HCT116 (cell line): ENCODE measurements around the gene LINS1. TPM values are rescaled to one million over a fixed set of nuclear protein-coding genes. Genes with fewer than 3 reads are reported as not detected.

Experiments used
- ATAC-seq: fragments of 200-7000 bp; cut with Tn5 transposase; 2 replicates; pipeline ENCODE4 v1.9.1; 2020; ENCODE audit warnings: mild to moderate bottlenecking, moderate library complexity
- BruUV-seq: library from RNA; stranded (reverse); fragments of 400-500 nt; replicated peaks from 2 replicates; lab custom pipeline; 2021; lab: Mats Ljungman, UMichigan
- CTCF ChIA-PET: fragments of 300-600 bp; sonication (Branson Sonifier 250); formaldehyde crosslinking; loops from one replicate; lab custom pipeline; 2021; ENCODE audit warnings: antibody characterized with exemption; lab: Charles Lee
- POLR2A ChIA-PET: fragments of 300-600, 350-600 bp; sonication (Branson Sonifier 250); formaldehyde crosslinking; loops from one replicate; lab custom pipeline; 2021; ENCODE audit warnings: antibody characterized with exemption; lab: Charles Lee
- RAD21 ChIA-PET, 2 experiments: fragments of 300-600 bp; sonication (Branson Sonifier 250); formaldehyde crosslinking; loops; one replicate each; lab custom pipeline; 2023; ENCODE audit warnings: low total read pairs in 2 of 2; ENCODE audit not compliant: uncharacterized antibody in 2 of 2, unreplicated experiment in 2 of 2, low non-redundant PET in 1 of 2; lab: Charles Lee
- DNase-seq: peaks from one replicate; pipeline ENCODE4 v3.0.0-alpha.2; 2010; ENCODE audit warnings: low read depth, low spot score
- H2AFZ ChIP-seq: fragments of 200-600 bp; shearing (Covaris generic), sonication (generic); 2 replicates; pipeline ENCODE4 v1.6.1; 2017; ENCODE audit warnings: low read depth, mixed run types, mixed read lengths, antibody characterized with exemption, low read length; ENCODE audit not compliant: poor library complexity, severe bottlenecking
- H3K27ac ChIP-seq: 2 replicates; pipeline ENCODE4 v1.5.1; 2012; ENCODE audit warnings: low read depth, low read length
- H3K27me3 ChIP-seq: fragments of 200-600 bp; sonication (generic); 2 replicates; pipeline ENCODE4 v1.6.1; 2016; ENCODE audit warnings: mixed run types, low read length, mixed read lengths; ENCODE audit not compliant: insufficient read depth
- H3K36me3 ChIP-seq, 2 experiments: fragments of 200-500 bp in 1 of 2; fragments of 200-600 bp in 1 of 2; sonication (Bioruptor generic) in 1 of 2; sonication (generic) in 1 of 2; 2 replicates each; pipeline versions ENCODE4 v1.5.1 to v1.6.1; 2014 to 2016; ENCODE audit warnings: low read length in 2 of 2, inconsistent platforms in 1 of 2, mixed read lengths in 1 of 2, mixed run types in 1 of 2; ENCODE audit not compliant: insufficient read depth in 2 of 2, control insufficient read depth in 1 of 2
- H3K4me1 ChIP-seq, 2 experiments: fragments of 200-600 bp in 1 of 2; sonication (generic) in 1 of 2; 2 replicates each; pipeline versions ENCODE4 v1.5.1 to v1.6.1; 2012 to 2017; ENCODE audit warnings: low read length in 2 of 2, inconsistent platforms in 1 of 2, mild to moderate bottlenecking in 1 of 2, mixed read lengths in 1 of 2, mixed run types in 1 of 2, moderate library complexity in 1 of 2; ENCODE audit not compliant: insufficient read depth in 2 of 2, control insufficient read depth in 1 of 2
- H3K4me2 ChIP-seq: fragments of 200-600 bp; sonication (generic); 2 replicates; pipeline ENCODE4 v1.6.1; 2017; ENCODE audit warnings: mixed run types, low read length, mixed read lengths
- H3K4me3 ChIP-seq, 2 experiments: fragments of 200-600 bp in 1 of 2; sonication (generic) in 1 of 2; replicated peaks in 1 of 2; 2 replicates each; pipeline ENCODE4 v1.5.1; 2011 to 2016; ENCODE audit warnings: low read length in 2 of 2, control low read depth in 1 of 2, low read depth in 1 of 2, mild to moderate bottlenecking in 1 of 2, mixed read lengths in 1 of 2, mixed run types in 1 of 2
- H3K79me2 ChIP-seq: fragments of 200-600 bp; sonication (generic); 2 replicates; pipeline ENCODE4 v1.6.1; 2017; ENCODE audit warnings: mild to moderate bottlenecking, mixed run types, low read length, moderate library complexity, mixed read lengths; ENCODE audit not compliant: insufficient read depth
- H3K9ac ChIP-seq: fragments of 200-600 bp; sonication (generic); 2 replicates; pipeline ENCODE4 v1.6.1; 2016; ENCODE audit warnings: low read length, mixed read lengths
- H3K9me2 ChIP-seq: fragments of 200-600 bp; sonication (generic), shearing (Covaris generic); 2 replicates; pipeline ENCODE4 v1.6.1; 2017; ENCODE audit warnings: mixed run types, mild to moderate bottlenecking, moderate library complexity; ENCODE audit not compliant: insufficient read depth
- H3K9me3 ChIP-seq, 2 experiments: fragments of 200-500 bp in 1 of 2; fragments of 200-600 bp in 1 of 2; sonication (Bioruptor generic) in 1 of 2; sonication (generic) in 1 of 2; 2 replicates each; pipeline ENCODE4 v1.6.1; 2014 to 2017; ENCODE audit warnings: low read length in 2 of 2, mixed read lengths in 2 of 2, inconsistent platforms in 1 of 2, low read depth in 1 of 2, mild to moderate bottlenecking in 1 of 2, mixed run types in 1 of 2, moderate library complexity in 1 of 2; ENCODE audit not compliant: control insufficient read depth in 1 of 2, insufficient read depth in 1 of 2
- H4K20me1 ChIP-seq: fragments of 200-600 bp; sonication (generic), shearing (Covaris generic); 2 replicates; pipeline ENCODE4 v1.6.1; 2017; ENCODE audit warnings: mixed run types, mild to moderate bottlenecking, moderate library complexity; ENCODE audit not compliant: insufficient read depth
- ATF3 ChIP-seq: IDR thresholded peaks from 2 replicates; pipeline ENCODE4 v1.6.1; 2012
- CEBPB ChIP-seq: IDR thresholded peaks from 2 replicates; pipeline ENCODE4 v1.6.1; 2012; ENCODE audit warnings: low read depth
- EZH2phosphoT487 ChIP-seq: fragments of 200-600 bp; IDR thresholded peaks from 2 replicates; pipeline ENCODE4 v1.6.1; 2018; ENCODE audit warnings: antibody characterized with exemption, borderline replicate concordance
- FOSL1 ChIP-seq: IDR thresholded peaks from 2 replicates; pipeline ENCODE4 v1.6.1; 2012; ENCODE audit warnings: low read depth
- JUND ChIP-seq: IDR thresholded peaks from 2 replicates; pipeline ENCODE4 v1.6.1; 2012
- POLR2A ChIP-seq: IDR thresholded peaks from 2 replicates; pipeline ENCODE4 v1.7.0; 2011; ENCODE audit warnings: borderline replicate concordance; ENCODE audit not compliant: insufficient read depth, insufficient read length; ENCODE audit errors: extremely low read depth
- POLR2AphosphoS5 ChIP-seq: IDR thresholded peaks from 2 replicates; pipeline ENCODE4 v1.6.1; 2011; ENCODE audit warnings: mild to moderate bottlenecking, low read depth, low read length, moderate library complexity
- RAD21 ChIP-seq: IDR thresholded peaks from 2 replicates; pipeline ENCODE4 v1.6.1; 2012; ENCODE audit warnings: low read depth, mild to moderate bottlenecking
- SP1 ChIP-seq: IDR thresholded peaks from 2 replicates; pipeline ENCODE4 v1.6.1; 2012; ENCODE audit warnings: low read depth
- YY1 ChIP-seq: IDR thresholded peaks from 2 replicates; pipeline ENCODE4 v1.6.1; 2011; ENCODE audit warnings: low read length, low read depth, moderate library complexity, mild to moderate bottlenecking; ENCODE audit not compliant: insufficient replicate concordance; ENCODE audit errors: extremely low read depth
- ZNF274 ChIP-seq: fragments of 200-500 bp; sonication (Bioruptor generic); IDR thresholded peaks from 2 replicates; pipeline ENCODE4 v1.6.1; 2014; ENCODE audit warnings: mild to moderate bottlenecking, low read depth, low read length, inconsistent platforms
- intact Hi-C: fragments of 100-400 bp; cut with micrococcal nuclease; formaldehyde crosslinking; loops from 2 replicates; pipeline ENCODE4 v1.10.0; 2022
- total RNA-seq: library from RNA; stranded (reverse); gene quantifications from one replicate; pipeline ENCODE4 v1.2.1, GENCODE V29; 2021; ENCODE audit not compliant: unreplicated experiment
- TF ChIP-seq, protein P1 (sequence below), 3 experiments: fragments of 200-600 bp in 1 of 3; sonication (generic) in 1 of 3; IDR thresholded peaks in 2 of 3; conservative IDR thresholded peaks in 1 of 3; 2 replicates each; pipeline ENCODE4 v1.5.1; 2012 to 2017; ENCODE audit warnings: low read depth in 2 of 3, low read length in 2 of 3, antibody characterized with exemption in 1 of 3, borderline replicate concordance in 1 of 3, control low read depth in 1 of 3, mild to moderate bottlenecking in 1 of 3, mixed read lengths in 1 of 3, mixed run types in 1 of 3, moderate library complexity in 1 of 3; ENCODE audit not compliant: insufficient read depth in 1 of 3
- TF ChIP-seq, protein P2 (sequence below): IDR thresholded peaks from 2 replicates; pipeline ENCODE4 v1.6.1; 2011; ENCODE audit warnings: mild to moderate bottlenecking, low read length, moderate library complexity; ENCODE audit not compliant: insufficient replicate concordance; ENCODE audit errors: extremely low read depth

The LINS1 gene
- total RNA-seq, 1 experiment from 2014 or later, result 14.7 TPM

- Histone ChIP-seq H3K27ac (no peak overlapping the region), H4K20me1 (no peaks in the 10 kb centered on the region), H3K4me2 (no peak overlapping the region), H3K79me2 (peaks cover 12% of the 10 kb centered on the region; the same call in 1 of the 2 replicates), H3K36me3 (peaks cover 5 to 9% of the 10 kb centered on the region in 2 experiments; a peak in 3 of 4 replicates), H3K9ac (no peak overlapping the region), H3K4me3 (no peak overlapping the region), H3K9me3 (no peaks in the 10 kb centered on the region), H3K27me3 (no peaks in the 10 kb centered on the region), H3K9me2 (no peaks in the 10 kb centered on the region), H3K4me1 (no peaks in the 10 kb centered on the region), H2AFZ (no peak overlapping the region)
- ChIA-PET CTCF (interaction anchor here (1.2 kb wide), 2 partner anchors 13 to 380 kb away, joined by 3 to 5 read pairs; no protein-coding TSS in a partner anchor), POLR2A (no interaction called here), RAD21 (no interaction called here)
- ATAC-seq (peak; percentile 92), DNase-seq (peak; percentile 69)
- BruUV-seq, result no TSS peak
- intact Hi-C loops, result loop anchor here (1.0 to 5.0 kb wide), 4 partner anchors 245 to 630 kb away; partner anchors contain the start of gene LRRK1
- no peak for TF ChIP-seq POLR2A
- TF ChIP-seq, protein P1, sequence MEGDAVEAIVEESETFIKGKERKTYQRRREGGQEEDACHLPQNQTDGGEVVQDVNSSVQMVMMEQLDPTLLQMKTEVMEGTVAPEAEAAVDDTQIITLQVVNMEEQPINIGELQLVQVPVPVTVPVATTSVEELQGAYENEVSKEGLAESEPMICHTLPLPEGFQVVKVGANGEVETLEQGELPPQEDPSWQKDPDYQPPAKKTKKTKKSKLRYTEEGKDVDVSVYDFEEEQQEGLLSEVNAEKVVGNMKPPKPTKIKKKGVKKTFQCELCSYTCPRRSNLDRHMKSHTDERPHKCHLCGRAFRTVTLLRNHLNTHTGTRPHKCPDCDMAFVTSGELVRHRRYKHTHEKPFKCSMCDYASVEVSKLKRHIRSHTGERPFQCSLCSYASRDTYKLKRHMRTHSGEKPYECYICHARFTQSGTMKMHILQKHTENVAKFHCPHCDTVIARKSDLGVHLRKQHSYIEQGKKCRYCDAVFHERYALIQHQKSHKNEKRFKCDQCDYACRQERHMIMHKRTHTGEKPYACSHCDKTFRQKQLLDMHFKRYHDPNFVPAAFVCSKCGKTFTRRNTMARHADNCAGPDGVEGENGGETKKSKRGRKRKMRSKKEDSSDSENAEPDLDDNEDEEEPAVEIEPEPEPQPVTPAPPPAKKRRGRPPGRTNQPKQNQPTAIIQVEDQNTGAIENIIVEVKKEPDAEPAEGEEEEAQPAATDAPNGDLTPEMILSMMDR (IDR thresholded peaks at IDR 0.05 in 2 of 3, conservative IDR thresholded peaks at IDR 0.05 in 1 of 3; ENCODE audit: borderline replicate concordance in 1 of 3, insufficient read depth in 1 of 3, low read depth in 2 of 3, low read length in 2 of 3), result peak; percentile 69 to 84 (median 73)
- peak; percentile 86 for TF ChIP-seq RAD21
Measured at GRCh38 chr15:100627789-100628395, 25.9 kb upstream of the LINS1 start.

DNA sequence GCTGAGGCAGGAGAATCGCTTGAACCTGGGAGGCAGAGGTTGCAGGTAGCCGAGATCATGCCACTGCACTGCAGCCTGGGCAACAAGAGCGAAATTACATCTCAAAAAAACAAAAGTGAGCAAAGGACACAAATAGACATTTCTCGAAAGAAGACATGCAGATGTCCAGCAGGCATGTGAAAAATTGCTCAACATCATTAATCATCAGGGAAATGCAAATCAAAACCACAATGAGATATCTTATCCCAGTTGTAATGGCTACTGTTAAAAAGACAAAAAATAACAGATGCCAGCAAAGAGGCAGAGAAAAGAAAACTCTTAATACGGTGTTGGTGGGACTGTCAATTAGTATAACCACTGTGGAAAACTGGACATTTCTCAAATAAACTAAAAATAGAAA lies 21.3 kb upstream of the LINS1 start:
- ChIA-PET POLR2A (no interaction called here), CTCF (no interaction called here), RAD21 (no interaction called here)
- no peak for ATAC-seq
- no peak overlapping the region for H3K27ac ChIP-seq
- no peaks in the 10 kb centered on the region for H3K9me2 ChIP-seq
- H3K36me3 ChIP-seq, result no peaks in the 10 kb centered on the region; a peak in 1 of 4 replicates
- H3K4me3 ChIP-seq, result no peak overlapping the region
- H3K4me2 ChIP-seq, result no peak overlapping the region
- no peaks in the 10 kb centered on the region for H3K9me3 ChIP-seq
- no peak for TF ChIP-seq FOSL1
- no peak for TF ChIP-seq ZNF274
- no peak for TF ChIP-seq POLR2A
- TF ChIP-seq YY1, result no peak
- TF ChIP-seq CEBPB, result no peak
- no peak for TF ChIP-seq EZH2phosphoT487
- TF ChIP-seq, protein P2, sequence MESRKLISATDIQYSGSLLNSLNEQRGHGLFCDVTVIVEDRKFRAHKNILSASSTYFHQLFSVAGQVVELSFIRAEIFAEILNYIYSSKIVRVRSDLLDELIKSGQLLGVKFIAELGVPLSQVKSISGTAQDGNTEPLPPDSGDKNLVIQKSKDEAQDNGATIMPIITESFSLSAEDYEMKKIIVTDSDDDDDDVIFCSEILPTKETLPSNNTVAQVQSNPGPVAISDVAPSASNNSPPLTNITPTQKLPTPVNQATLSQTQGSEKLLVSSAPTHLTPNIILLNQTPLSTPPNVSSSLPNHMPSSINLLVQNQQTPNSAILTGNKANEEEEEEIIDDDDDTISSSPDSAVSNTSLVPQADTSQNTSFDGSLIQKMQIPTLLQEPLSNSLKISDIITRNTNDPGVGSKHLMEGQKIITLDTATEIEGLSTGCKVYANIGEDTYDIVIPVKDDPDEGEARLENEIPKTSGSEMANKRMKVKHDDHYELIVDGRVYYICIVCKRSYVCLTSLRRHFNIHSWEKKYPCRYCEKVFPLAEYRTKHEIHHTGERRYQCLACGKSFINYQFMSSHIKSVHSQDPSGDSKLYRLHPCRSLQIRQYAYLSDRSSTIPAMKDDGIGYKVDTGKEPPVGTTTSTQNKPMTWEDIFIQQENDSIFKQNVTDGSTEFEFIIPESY, result no peak
- no peak for TF ChIP-seq ATF3
- TF ChIP-seq SP1, result no peak
- TF ChIP-seq POLR2AphosphoS5, result no peak
- TF ChIP-seq JUND, result no peak
- TF ChIP-seq, all 23 proteins: peak for 0
- H3K4me1 ChIP-seq, result no peaks in the 10 kb centered on the region
- intact Hi-C loops, result no loop called here
- H4K20me1 ChIP-seq, result no peaks in the 10 kb centered on the region
- H3K79me2 ChIP-seq, result 0 out of 2 replicates have a peak, but pooled peaks cover 2% of the 10 kb centered on the region
- BruUV-seq, result no TSS peak
- H2AFZ ChIP-seq, result no peak overlapping the region
- no peak for DNase-seq
- no peaks in the 10 kb centered on the region for H3K27me3 ChIP-seq
- H3K9ac ChIP-seq, result no peak overlapping the region
